HepG2 (cell line): ENCODE data around the gene NT5DC1. TPM values are rescaled to one million over a fixed set of nuclear protein-coding genes. Genes with fewer than 3 reads are reported as not detected.

Experiments
- CHD2 ChIP-seq: IDR thresholded peaks from 2 replicates; pipeline ENCODE4 v1.6.1; 2011; ENCODE audit warnings: low read depth, low read length, improper control_type of control experiment
- DPF2 ChIP-seq: sonication (generic); formaldehyde crosslinking; IDR thresholded peaks from 2 replicates; pipeline ENCODE4 v1.4.0; 2020; ENCODE audit warnings: mild to moderate bottlenecking, low read depth, missing genetic modification reagents, borderline replicate concordance
- ELF3 ChIP-seq: IDR thresholded peaks from 2 replicates; pipeline ENCODE4 v1.6.1; 2016; ENCODE audit warnings: missing genetic modification reagents, missing compliant biosample characterization
- FOXO4 ChIP-seq: sonication (generic); formaldehyde crosslinking; conservative IDR thresholded peaks from 2 replicates; pipeline ENCODE4 v1.8.1; 2023; ENCODE audit warnings: missing genetic modification reagents
- HNF4G ChIP-seq, 2 experiments: sonication (generic) in 1 of 2; formaldehyde crosslinking in 1 of 2; IDR thresholded peaks; 2 replicates each; pipeline versions ENCODE4 v1.4.0 to v1.6.1; 2011 to 2020; ENCODE audit warnings: borderline replicate concordance in 2 of 2, low read depth in 2 of 2, mild to moderate bottlenecking in 2 of 2, low read length in 1 of 2, missing genetic modification reagents in 1 of 2, moderate library complexity in 1 of 2
- MLLT10 ChIP-seq: sonication (generic); formaldehyde crosslinking; IDR thresholded peaks from 2 replicates; pipeline ENCODE4 v1.4.0; 2020; ENCODE audit warnings: missing genetic modification reagents
- NR2F2 ChIP-seq: IDR thresholded peaks from 2 replicates; pipeline ENCODE4 v1.6.1; 2012; ENCODE audit warnings: low read depth, inconsistent platforms, borderline replicate concordance
- PAWR ChIP-seq: sonication (generic); formaldehyde crosslinking; IDR thresholded peaks from 2 replicates; pipeline ENCODE4 v1.4.0; 2020; ENCODE audit warnings: missing genetic modification reagents, mild to moderate bottlenecking, borderline replicate concordance
- TCF7 ChIP-seq: sonication (generic); IDR thresholded peaks from 2 replicates; pipeline ENCODE4 v1.6.1; 2016; ENCODE audit warnings: antibody characterized with exemption, low read depth
- ZNF136 ChIP-seq: sonication (generic); formaldehyde crosslinking; IDR thresholded peaks from 2 replicates; pipeline ENCODE4 v1.8.1; 2022; ENCODE audit warnings: low read depth, mild to moderate bottlenecking, moderate library complexity, missing genetic modification reagents
- ZNF296 ChIP-seq: sonication (generic); formaldehyde crosslinking; conservative IDR thresholded peaks from 2 replicates; pipeline ENCODE4 v1.5.0; 2020; ENCODE audit warnings: mild to moderate bottlenecking, missing genetic modification reagents
- ZSCAN9 ChIP-seq: IDR thresholded peaks from 2 replicates; pipeline ENCODE4 v1.6.1; 2016; ENCODE audit warnings: borderline replicate concordance
- polyA plus RNA-seq, 8 experiments: library from polyadenylated mRNA; depleted of rRNA in 3 of 8; stranded (reverse) in 7 of 8; unstranded in 1 of 8; fragments of >200 nt; fragmentation: Illumina TruSeq in 4 of 8; extraction: Trizol in 4 of 8; gene quantifications; 2 replicates each; pipeline versions ENCODE4 v1.2.1 to v1.2.3, GENCODE V29; 2011 to 2016; ENCODE audit warnings: low read depth in 4 of 8, missing spikeins in 1 of 8, mixed read lengths in 1 of 8; ENCODE audit not compliant: insufficient read depth in 1 of 8
- total RNA-seq, 5 experiments: library from RNA; depleted of rRNA; stranded (reverse); fragments of >200 nt; fragmentation: Illumina TruSeq; extraction: Trizol; gene quantifications; 2 replicates each; pipeline ENCODE4 v1.2.3, GENCODE V29; 2016; ENCODE audit warnings: low read depth in 1 of 5
- TF ChIP-seq, protein P1 (sequence below): sonication (generic); formaldehyde crosslinking; conservative IDR thresholded peaks from 2 replicates; pipeline ENCODE4 v1.4.0; 2020; ENCODE audit warnings: missing genetic modification reagents
- TF ChIP-seq, protein P2 (sequence below): sonication (generic); formaldehyde crosslinking; IDR thresholded peaks from 2 replicates; pipeline ENCODE4 v1.5.0; 2020; ENCODE audit warnings: mild to moderate bottlenecking, missing genetic modification reagents, borderline replicate concordance
- TF ChIP-seq, protein P3 (sequence below): sonication (generic); formaldehyde crosslinking; IDR thresholded peaks from 2 replicates; pipeline ENCODE4 v1.4.0; 2020; ENCODE audit warnings: mild to moderate bottlenecking, missing genetic modification reagents
- TF ChIP-seq, protein P4 (sequence below): sonication (generic); formaldehyde crosslinking; IDR thresholded peaks from 2 replicates; pipeline ENCODE4 v1.4.0; 2020; ENCODE audit warnings: mild to moderate bottlenecking, missing genetic modification reagents

The NT5DC1 gene
- total and polyA plus RNA-seq, 2 of the 13 experiments (the other 11 are each of a cell fraction or from before 2014, with no cell fraction given): 27.0 to 56.1 TPM

DNA sequence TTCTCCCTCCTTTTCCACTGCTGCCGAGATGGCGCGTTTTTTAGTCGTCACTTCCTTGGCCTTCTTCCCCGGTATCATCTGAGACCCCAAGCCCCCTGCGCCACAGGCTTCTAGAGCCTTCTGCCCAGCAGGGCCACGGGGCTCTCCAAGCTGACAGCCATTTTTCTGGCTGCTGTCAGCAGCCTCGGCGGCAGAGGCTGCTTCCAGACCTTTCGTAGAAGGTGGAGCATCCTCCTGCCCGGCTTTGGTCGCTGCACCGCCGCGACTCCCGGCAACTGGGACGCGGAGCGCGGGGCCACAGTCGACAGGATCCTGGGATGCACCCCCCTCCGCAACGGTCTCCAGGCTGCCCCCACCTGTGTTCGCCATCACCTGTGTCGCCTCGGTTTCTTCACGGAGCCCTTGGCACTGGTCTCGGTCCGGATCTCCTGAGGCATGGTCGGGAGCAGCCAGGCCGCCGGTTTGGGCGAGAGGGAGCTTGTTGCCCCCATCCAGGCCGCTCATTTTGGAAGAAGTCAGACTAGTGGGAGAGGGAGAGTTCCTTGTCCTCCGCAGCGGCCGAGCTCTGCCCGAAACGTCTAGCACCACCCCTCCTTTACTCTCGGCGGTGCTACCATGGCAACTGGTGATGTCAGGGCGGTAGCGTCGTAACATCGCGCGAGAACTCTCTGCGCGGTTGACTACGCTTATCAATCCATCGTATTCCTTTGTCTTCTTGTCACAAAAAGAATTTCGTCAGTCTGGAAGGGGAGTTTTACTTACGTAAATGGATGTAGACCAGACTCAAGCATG lies 153.0 kb downstream of the NT5DC1 start, which contains the start of gene TSPYL4 (continued):
- TF ChIP-seq PAWR (CRISPR knock-in tag): no peak
- TF ChIP-seq, protein P1, sequence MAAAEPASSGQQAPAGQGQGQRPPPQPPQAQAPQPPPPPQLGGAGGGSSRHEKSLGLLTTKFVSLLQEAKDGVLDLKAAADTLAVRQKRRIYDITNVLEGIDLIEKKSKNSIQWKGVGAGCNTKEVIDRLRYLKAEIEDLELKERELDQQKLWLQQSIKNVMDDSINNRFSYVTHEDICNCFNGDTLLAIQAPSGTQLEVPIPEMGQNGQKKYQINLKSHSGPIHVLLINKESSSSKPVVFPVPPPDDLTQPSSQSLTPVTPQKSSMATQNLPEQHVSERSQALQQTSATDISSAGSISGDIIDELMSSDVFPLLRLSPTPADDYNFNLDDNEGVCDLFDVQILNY (CRISPR knock-in tag): no peak
- TF ChIP-seq FOXO4 (CRISPR knock-in tag): no peak
- TF ChIP-seq ZNF136 (CRISPR knock-in tag): peak; percentile 70; the same call in 1 of the 2 replicates
- peak; percentile 94 for TF ChIP-seq CHD2
- no peak for TF ChIP-seq TCF7
- TF ChIP-seq ZSCAN9: 0 out of 2 replicates have a peak, but pooled peaks have one; percentile 5
- TF ChIP-seq NR2F2: no peak
- TF ChIP-seq DPF2 (CRISPR knock-in tag): no peak
- TF ChIP-seq ELF3 (CRISPR knock-in tag): peak; percentile 54; the same call in 1 of the 2 replicates
- TF ChIP-seq HNF4G (IDR thresholded peaks at IDR 0.05; ENCODE audit: borderline replicate concordance, low read depth, low read length): no peak
- TF ChIP-seq HNF4G (CRISPR knock-in tag; IDR thresholded peaks at IDR 0.05; ENCODE audit: borderline replicate concordance, low read depth): no peak
- TF ChIP-seq, protein P2, sequence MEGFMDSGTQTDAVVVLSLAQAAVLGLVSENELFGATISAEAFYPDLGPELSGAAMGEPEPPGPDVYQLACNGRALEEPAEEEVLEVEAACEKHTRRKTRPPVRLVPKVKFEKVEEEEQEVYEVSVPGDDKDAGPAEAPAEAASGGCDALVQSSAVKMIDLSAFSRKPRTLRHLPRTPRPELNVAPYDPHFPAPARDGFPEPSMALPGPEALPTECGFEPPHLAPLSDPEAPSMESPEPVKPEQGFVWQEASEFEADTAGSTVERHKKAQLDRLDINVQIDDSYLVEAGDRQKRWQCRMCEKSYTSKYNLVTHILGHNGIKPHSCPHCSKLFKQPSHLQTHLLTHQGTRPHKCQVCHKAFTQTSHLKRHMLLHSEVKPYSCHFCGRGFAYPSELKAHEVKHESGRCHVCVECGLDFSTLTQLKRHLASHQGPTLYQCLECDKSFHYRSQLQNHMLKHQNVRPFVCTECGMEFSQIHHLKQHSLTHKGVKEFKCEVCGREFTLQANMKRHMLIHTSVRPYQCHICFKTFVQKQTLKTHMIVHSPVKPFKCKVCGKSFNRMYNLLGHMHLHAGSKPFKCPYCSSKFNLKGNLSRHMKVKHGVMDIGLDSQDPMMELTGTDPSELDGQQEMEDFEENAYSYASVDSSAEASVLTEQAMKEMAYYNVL (CRISPR knock-in tag): peak; percentile 48; the same call in 1 of the 2 replicates
- TF ChIP-seq, protein P3, sequence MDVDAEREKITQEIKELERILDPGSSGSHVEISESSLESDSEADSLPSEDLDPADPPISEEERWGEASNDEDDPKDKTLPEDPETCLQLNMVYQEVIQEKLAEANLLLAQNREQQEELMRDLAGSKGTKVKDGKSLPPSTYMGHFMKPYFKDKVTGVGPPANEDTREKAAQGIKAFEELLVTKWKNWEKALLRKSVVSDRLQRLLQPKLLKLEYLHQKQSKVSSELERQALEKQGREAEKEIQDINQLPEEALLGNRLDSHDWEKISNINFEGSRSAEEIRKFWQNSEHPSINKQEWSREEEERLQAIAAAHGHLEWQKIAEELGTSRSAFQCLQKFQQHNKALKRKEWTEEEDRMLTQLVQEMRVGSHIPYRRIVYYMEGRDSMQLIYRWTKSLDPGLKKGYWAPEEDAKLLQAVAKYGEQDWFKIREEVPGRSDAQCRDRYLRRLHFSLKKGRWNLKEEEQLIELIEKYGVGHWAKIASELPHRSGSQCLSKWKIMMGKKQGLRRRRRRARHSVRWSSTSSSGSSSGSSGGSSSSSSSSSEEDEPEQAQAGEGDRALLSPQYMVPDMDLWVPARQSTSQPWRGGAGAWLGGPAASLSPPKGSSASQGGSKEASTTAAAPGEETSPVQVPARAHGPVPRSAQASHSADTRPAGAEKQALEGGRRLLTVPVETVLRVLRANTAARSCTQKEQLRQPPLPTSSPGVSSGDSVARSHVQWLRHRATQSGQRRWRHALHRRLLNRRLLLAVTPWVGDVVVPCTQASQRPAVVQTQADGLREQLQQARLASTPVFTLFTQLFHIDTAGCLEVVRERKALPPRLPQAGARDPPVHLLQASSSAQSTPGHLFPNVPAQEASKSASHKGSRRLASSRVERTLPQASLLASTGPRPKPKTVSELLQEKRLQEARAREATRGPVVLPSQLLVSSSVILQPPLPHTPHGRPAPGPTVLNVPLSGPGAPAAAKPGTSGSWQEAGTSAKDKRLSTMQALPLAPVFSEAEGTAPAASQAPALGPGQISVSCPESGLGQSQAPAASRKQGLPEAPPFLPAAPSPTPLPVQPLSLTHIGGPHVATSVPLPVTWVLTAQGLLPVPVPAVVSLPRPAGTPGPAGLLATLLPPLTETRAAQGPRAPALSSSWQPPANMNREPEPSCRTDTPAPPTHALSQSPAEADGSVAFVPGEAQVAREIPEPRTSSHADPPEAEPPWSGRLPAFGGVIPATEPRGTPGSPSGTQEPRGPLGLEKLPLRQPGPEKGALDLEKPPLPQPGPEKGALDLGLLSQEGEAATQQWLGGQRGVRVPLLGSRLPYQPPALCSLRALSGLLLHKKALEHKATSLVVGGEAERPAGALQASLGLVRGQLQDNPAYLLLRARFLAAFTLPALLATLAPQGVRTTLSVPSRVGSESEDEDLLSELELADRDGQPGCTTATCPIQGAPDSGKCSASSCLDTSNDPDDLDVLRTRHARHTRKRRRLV (CRISPR knock-in tag): peak; percentile 65; the same call in 1 of the 2 replicates
- TF ChIP-seq ZNF296: no peak
- TF ChIP-seq, protein P4, sequence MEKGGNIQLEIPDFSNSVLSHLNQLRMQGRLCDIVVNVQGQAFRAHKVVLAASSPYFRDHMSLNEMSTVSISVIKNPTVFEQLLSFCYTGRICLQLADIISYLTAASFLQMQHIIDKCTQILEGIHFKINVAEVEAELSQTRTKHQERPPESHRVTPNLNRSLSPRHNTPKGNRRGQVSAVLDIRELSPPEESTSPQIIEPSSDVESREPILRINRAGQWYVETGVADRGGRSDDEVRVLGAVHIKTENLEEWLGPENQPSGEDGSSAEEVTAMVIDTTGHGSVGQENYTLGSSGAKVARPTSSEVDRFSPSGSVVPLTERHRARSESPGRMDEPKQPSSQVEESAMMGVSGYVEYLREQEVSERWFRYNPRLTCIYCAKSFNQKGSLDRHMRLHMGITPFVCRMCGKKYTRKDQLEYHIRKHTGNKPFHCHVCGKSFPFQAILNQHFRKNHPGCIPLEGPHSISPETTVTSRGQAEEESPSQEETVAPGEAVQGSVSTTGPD (CRISPR knock-in tag): no peak
- no peak for TF ChIP-seq MLLT10 (CRISPR knock-in tag)
